HG03039 (cell line): ENCODE data around the gene KRT36.

Experiments
- ATAC-seq: cut with Tn5 transposase; IDR thresholded peaks from one replicate; pipeline ENCODE4 v1.9.1; 2021; ENCODE audit warnings: mild to moderate bottlenecking, moderate library complexity; ENCODE audit not compliant: unreplicated experiment

KRT36 gene

GRCh38 chr17:41442739-41443138, 47.0 kb downstream of the KRT36 start:
- no peak for ATAC-seq

GRCh38 chr17:41440531-41441033, 49.1 kb downstream of the KRT36 start, which contains the start of gene KRT38:
TSS of gene KRT38 (minus strand) at chr17:41440983. CDS start at chr17:41440921, 62 bp downstream.
- ATAC-seq: no peak

DNA sequence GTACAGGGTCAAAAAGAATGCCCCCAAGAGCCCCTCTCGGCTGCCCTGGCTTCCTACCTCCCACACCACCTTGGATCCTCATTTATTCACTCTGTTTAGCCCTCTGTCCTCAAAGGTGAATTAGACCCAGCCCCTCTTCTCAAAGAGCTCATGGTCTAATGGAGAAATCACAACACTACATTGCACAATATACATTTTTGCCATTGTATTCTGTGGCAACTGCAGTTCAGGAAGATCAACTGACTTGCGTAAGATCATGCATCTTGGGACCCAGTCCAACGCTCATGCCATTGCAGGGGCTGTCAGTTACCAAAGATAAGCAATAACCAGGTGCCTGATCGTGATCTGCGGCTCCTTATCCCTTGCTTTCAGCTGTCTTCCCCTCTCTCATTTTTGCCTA, 50.3 kb downstream of the KRT36 start:
- ATAC-seq: no peak

GRCh38 chr17:41437769-41438168, 51.9 kb downstream of the KRT36 start:
- no peak for ATAC-seq

GRCh38 chr17:41437254-41437653, 52.5 kb downstream of the KRT36 start:
- ATAC-seq: no peak
